Activated CD8-positive, alpha-beta memory T cell treated with anti-CD3 and anti-CD28 coated beads for 48 hours (primary cell): ENCODE measurements around the gene AREL1.

Experiments
- DNase-seq, 3 experiments: peaks; one replicate each; pipeline ENCODE4 v3.0.0-alpha.2; 2020; ENCODE audit warnings: low read depth in 2 of 3, low spot score in 2 of 3

AREL1 gene

DNA sequence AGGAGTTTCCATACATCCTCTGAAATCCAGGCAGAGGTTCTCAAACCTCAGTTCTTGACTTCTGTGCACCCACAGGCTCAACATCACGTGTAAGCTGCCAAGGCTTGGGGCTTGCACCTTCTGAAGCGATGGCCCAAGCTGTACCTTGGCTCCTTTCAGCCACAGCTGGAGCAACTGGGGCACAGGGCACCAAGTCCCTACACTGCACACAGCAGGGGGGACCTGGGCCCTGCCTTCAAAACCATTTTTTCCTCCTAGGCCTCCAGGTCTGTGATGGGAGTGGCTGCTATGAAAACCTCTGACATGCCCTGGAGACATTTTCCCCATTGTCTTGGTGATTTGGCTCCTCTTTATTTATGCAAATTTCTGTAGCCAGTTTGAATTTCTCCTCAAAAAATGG, 10.6 kb downstream of the AREL1 start:
- no peak for DNase-seq

DNA sequence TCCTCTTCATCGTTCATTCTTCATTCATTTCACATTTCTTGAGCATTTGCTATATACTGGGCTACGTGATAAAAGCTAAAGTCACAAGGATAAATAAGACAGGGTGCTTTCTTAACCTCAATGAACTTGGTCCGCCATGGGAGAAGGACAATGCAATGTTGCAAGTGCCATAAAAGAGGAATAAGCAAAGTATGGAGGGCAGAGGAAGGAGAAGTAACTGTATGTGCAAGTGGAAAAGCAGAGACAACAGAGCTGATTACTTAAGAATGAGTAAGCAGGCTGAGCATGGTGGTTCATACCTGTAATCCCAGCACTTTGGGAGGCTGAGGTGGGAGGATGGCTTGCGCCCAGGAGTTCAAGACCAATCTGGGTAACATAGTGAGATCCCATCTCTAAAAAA, 14.4 kb downstream of the AREL1 start:
- no peak for DNase-seq

DNA sequence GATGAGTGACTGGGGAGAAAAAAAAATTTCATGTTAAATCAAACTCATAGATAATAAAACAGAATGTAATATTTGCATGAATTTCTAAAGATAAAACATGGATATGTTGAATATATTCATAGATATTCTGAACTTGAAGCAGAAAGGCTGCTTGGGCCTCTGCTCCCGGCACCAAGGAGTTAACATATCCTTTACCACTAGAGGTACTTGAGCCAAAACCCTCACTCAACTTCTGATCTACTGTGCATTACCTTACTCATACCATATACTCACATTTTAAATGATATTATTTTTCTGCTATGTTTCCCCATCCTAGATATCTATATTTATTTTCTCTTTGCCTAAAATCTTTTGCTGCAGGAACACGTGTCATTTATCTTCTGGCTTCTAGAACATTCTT, 14.9 kb downstream of the AREL1 start:
- DNase-seq, result no peak

DNA sequence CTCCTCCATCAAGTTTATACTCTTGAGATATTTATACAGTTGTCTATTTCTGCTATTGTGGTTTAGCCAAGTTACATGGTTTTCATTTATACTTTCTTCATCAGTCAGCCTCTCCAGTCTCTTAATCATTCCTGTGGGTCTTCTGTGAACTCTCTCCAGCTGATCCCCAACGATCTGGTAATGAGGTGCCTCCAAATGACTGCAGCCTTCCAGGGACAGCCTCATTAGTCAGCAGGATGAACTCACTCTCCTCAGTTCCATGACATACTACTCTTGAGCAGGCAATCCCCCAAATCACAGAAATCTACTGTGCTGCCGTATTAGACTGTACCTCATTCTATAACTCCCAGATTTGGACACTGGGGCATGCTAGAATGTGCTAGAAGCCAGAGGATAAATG, 15.3 kb downstream of the AREL1 start:
- DNase-seq, result no peak

DNA sequence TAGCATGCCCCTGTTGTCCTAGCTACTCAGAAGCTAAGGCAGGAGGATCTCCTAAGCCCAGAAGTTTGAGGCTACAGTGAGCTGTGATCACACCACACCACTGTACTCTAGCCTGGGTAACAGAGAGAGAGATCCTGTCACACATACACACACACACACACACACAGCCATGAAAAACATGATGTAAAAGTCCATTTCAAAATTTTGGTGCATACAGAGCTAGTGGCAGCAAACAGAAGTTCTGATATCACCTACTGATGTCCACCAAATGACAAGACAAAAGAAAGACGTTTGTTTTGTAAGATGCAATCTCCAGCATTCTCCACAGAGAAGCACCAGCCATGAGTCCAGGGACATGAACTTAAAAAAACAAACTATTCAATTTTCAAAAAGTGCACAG, 15.9 kb downstream of the AREL1 start:
- no peak for DNase-seq

DNA sequence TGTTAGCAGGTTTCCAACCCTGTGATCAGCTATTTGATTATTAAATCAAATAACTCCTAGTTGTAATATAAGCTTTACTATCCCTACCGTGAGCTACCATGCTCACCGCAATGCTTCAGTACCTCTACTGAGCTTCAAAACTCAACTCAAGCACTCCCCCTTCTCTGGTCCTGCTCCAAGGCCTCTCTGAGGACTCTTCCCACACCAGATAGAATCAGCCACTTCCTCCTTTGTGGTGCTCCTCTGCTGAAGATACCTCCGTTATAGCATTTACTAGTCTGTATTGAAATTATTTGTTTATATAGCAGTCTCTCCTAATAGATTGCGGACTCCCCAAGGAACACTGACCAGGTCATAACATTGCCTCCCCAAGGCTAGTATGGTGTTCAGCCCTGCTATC, 17.5 kb downstream of the AREL1 start:
- DNase-seq, result no peak

DNA sequence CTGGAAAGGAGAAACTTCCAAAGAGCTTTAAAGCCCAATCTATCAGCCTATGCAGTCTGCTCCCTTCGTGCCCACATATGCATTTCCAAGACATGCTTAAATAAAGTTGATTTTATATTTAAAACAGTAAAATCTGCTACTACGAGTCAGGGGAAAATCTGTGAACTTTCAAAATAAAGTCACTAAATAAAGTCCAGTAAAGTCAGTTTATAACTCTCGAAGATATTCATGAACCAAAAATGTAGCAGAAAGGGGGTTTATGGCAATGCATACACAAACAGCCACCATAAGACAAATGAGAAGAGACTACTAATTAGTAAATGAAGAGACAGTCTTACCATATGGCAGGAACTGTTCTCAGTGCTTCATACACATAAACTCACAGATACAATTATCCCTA, 19.7 kb downstream of the AREL1 start:
- DNase-seq, result no peak

DNA sequence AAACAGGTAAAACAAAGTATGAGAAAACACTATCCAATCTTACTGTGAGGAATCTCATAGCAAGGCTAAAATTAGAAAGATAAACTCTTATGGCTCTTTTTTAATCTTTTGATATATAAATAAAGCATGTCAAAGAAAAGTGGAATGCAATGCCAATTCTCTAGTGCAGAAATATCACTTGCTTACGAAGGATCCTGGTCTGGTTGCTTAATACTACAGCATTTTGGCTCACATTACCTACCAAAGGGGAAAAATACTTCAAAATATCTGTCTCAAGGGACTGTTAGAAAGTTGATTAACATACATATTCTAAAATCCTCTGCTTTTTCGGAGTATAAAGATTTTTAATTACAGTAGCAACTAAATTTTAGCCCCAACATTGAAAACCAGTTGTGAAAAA, 21.4 kb downstream of the AREL1 start:
- no peak for DNase-seq

DNA sequence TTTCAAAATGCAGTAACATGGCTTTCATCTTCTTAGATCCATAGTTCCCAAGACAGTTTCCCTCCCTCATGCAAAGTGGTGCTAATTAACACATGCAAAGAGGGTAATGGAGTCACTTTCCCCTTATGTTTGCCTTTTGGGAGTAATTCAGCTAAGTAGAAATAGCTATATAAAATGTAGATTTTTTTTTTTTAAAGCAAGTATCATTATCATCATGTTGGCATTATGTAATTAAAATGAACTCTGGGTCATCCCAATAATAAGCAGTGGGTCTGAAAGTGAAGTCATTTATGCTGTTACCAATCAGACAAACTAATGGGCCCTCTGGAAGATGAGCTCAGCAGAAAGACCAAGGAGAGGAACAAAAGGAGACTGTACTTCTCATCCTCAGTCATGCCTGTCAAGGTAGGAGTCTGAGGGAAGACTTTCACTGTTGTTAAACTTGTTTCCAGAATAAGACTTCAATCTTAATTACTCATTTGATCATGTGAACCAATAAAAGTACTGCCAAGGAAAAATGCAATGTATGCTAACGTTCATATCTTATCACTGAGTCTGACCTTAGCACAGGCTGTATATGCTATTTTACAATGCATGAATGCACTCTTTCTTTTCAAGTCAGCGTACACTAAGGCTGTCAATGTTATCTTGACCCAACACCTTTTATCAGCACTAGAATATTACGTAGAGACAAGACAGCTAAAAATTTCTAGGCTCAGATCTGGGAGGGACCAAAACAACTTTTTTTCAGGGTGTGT, 26.8 kb downstream of the AREL1 start:
- DNase-seq, result no peak

DNA sequence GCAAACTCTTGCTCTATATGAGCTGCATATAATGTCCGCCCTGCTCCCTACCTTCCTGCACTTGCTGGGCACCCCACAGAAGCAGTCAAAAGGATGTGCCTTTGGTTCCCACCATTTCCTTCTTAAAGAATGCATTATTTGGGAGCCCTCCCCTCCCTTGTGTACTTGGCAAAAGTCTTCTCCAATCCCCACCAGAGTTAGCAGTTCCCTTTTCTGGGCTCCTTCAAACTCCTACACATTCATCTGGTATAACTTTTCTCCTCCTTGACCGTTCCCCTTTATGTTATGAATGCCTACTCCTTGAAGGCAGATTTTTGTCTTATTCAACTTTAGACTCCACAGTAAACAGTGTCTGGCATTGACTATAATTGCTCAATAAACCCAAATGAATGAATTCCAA, 27.8 kb downstream of the AREL1 start:
- DNase-seq, result no peak

DNA sequence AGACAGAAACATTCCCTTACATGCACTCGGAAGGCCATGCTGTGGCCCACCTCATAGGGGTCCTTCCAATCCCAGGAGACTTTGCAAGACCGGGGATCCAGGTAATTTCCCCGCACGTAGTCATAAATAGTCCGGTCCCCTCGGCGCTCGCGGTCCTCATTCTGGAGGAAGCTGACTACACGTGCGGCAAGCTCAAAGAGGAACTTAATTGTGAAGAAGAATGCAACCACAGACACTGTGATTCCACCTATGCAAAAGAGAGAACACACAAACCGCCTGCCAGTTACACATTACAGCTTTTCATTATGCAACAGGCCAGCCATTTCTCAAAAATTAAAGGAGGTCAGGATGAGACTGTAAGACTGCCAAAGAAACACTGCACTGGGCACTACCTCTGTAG, 28.4 kb downstream of the AREL1 start:
- no peak for DNase-seq

DNA sequence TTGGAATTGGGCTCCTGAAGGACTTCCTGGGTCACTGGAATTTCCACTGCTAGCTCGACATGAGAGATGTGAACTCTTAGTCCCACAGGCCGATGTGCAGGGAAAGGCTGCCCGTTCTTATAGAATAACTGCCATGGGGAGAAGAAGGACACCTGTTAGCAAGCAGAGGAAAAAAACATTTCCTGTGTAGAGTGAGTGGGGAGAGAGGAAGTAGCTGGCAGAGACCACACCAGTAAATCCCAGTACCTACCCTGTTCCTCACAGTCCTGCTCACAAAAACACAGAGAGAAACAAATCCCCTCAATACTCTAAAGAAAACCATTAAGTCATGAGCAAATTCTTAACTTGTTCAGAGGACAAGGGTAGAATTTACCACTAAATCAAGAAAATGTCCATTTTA, 29.5 kb downstream of the AREL1 start:
- DNase-seq, result no peak

DNA sequence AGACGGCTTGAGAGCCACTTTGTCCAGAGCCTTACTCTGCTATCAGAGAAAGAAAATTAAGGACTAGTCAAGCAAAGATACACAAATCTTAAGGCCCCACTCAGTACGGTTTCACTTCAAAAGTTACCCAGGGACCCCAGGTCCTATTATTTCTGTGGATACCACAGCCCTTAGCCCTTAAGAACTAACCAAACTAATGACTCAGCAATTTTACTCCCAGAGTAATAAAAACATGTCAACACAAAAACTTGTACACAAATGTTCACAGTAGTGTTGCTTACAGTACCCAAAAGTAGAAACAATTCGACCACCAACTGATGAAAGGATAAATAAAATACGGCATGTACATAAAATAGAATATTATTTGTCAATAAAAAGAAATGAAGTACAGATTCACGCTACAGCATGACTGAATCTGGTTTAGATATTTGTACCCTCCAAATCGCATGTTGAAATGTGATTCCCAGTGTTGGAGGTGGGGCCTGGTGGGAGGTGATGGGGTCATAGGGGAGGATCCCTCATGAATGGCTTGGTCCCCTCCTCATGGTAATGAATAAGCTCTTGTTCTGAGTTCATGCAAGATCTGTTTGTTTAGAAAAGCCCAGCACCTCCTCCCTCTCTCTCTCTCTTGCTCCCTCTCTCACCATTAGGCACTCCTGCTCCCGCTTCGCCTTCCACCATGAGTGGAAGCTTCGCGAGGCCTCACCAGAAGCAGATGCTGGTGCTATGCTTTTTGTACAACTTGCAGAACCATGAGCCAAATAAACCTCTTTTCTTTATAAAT, 30.5 kb downstream of the AREL1 start:
- no peak for DNase-seq

DNA sequence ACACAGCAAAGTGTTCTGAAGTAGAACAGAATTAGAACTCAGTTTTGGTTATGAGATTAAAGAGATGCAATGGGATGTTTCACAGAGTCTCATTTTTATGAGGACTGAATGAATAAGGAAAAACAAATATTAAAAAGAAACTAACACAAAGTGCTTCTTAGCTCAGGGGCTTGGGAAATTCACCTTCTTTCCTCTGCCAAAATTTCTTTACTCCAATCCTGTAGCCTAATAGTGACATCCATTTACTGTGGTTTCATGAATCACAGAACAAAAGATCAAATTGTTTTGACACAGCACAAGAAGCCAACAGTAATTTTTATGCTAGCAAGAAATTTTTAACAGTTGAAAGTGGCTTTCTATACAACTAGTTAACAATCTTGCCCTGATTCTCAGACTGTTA, 37.7 kb downstream of the AREL1 start:
- no peak for DNase-seq

DNA sequence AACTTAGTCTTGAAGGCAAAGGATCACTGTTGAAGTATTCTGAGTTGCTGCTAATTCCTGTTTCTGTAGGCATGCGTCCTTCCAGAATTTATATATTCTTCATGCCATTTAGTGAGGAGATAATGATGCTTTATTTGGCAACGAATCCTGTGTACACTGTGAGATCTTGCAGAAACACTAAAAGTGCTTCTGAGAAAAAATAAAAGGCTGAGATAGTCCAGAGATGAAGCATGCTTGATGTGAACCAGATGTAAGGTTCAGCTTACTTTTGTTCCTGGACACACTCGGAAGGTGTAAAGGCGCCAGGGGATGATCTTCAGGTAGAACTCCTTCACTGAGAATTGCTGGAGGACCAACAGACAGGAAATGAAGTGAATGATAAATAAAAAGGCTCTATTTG, 39.1 kb downstream of the AREL1 start:
- no peak for DNase-seq

DNA sequence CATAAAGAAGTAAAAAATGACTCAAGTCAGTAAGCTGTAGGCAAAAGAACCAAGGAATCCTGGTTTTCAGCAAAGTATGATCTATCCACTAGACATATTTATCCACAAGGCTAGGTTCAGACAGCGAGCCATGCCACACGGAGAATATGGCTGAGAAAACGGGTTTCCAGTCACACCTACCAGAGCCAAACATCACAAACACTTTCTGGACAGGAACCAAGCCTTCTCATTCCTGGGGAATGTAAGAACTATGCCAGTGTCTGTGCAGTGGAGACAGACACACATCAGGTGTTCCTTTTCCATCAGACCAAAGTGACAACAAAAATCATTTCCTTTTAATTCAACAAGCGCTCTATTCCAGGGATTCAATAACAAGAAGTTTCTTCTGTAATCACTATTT, 41.1 kb downstream of the AREL1 start:
- no peak for DNase-seq

DNA sequence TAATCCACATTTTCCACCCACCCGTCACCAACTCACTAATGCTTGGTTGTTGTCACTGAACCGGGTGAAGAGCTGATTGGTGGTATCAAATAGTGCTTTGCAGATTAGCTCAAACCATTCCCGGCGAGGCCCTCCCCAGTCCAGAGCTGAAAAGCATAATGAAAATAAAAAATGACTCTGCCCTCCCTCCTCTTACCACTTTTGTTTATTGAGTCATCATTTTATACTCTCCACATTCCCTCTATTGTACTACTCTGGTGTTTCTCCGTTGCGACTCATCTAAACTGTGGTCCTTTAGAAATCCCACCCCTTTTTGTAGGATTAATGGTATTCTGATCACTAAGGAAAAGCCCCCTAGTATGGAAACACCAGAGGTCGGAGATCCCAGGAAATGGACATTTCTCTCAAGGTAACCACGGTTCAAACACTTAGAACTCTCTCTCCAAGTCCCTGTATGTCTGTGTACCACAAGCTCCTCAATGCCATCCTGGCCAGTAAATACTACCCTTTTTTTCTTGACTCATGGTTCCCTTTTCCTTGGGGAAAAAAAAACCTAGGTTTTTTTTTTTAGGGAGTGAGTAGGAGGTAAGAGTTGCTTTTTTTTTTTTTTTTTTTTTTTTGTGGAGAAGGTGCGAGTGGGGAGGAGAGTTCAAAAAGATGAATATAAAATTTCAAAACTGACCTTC, 42.0 kb downstream of the AREL1 start:
- no peak for DNase-seq

DNA sequence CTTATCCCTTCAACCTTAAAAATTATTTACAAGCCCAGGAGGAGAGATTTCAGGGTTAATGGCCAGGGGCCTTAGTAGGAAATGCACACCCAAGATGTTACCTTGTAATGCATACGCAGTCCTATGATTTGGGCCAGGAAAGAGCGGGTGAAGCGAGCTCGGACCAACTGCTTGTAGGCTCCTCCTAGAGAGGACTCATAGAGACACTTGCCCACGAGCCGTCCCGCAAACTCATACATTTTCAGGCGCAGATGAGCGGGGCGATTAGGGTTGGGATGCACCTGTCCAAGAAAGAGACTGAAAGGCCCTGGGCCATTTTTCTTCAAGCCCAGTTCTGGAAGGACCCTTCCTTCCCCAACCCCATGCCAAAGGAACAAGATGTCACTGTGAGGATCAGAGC, 43.0 kb downstream of the AREL1 start:
- no peak for DNase-seq

DNA sequence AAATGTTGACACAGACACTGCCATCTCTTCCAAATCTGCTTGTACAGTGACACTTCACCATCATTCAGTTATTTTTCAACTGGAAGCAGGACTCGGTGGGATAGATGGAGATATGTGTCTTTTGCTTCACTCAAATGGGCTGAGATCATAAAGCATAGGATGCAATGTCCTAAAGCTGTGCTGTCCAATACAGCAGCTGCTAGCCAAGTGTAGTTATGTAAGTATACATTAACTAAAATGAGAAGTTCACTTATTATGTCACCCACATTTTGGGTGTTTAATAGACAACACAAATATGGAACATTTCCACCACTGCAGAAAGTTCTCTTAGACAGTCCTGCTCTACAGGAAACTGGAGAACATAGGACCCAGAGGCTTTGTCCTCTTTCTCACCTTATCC, 43.6 kb downstream of the AREL1 start:
- DNase-seq, result no peak

DNA sequence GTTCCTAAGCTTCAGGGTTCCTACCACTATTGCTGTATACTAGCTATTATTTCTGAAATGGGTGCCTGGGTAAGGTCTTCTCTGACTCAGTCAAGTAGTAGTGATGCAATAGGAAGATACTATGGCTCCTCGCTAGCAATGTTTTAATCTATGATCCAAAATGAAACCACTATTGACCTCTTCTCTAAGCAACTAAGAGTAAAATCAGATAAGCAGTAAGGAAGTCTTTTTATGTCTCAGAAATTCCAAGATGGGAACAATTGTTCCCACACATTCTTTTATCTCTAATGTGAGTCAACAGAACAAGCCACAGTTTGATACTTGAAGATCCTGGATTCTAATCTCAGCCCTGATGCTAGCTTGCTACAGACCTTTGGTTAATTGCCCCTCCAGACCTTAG, 45.1 kb downstream of the AREL1 start:
- DNase-seq, result no peak

DNA sequence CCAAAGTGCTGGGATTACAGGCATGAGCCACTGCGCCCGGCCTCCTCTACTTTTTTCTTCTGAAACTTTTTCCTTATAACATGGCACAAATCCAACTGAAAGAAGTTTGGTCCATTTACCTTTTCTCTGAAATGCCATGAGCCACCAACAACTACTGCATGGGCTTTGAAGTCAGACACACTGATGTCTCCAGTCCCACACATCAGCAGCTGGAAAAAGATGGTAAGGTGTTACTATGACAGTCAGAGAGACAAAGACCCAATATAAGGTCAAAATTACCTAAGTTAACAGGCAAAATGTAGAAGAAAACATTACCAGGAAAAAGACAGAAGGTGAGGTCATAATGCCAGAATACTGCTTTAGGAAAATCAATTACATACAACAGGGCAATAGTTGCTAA, 48.2 kb downstream of the AREL1 start:
- DNase-seq, result no peak

DNA sequence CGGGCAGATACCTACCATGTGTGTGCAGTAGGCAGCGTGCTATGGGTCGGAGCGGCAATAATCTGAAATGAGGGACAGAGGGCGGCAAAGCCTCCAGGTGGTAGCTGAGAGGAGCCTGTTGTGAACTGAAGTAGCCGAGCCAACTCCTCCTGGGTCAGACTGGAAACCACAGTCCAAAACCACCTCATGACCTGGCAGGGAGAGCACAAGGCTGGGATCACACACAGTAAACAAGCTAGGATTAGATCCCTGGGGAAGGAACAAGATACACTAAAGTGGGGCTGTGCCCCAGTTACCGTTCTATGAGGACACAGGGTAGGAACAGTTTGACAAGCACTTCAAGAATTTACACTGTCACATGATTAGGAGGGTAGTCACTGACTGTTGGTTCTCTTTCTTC, 49.0 kb downstream of the AREL1 start:
- DNase-seq, result no peak
